GM19328 (cell line): ENCODE data around the gene CA7.
"Not testable (repeated sequence)": the region's sequence is repeated elsewhere in the genome, so short reads cannot be mapped to it uniquely, and the experiment has no call there.

Experiments
- ATAC-seq: cut with Tn5 transposase; IDR thresholded peaks from one replicate; pipeline ENCODE4 v1.9.1; 2021; ENCODE audit warnings: mild to moderate bottlenecking, moderate library complexity; ENCODE audit not compliant: unreplicated experiment

CA7 gene

GRCh38 chr16:66895999-66896398 is 51.8 kb downstream of the CA7 start:
- ATAC-seq: no peak

- ATAC-seq: not testable (repeated sequence)
These were observed 52.5 kb downstream of the CA7 start for GRCh38 chr16:66896682-66897081.

- no peak for ATAC-seq
These were observed 54.0 kb downstream of the CA7 start for GRCh38 chr16:66898207-66898606.

GRCh38 chr16:66898933-66899309 is 54.7 kb downstream of the CA7 start:
- ATAC-seq: no peak

- no peak for ATAC-seq
These were observed 55.2 kb downstream of the CA7 start for GRCh38 chr16:66899310-66899944.

- ATAC-seq: no peak
These were observed 55.9 kb downstream of the CA7 start for GRCh38 chr16:66899945-66900710.

GRCh38 chr16:66900721-66901441 is 56.7 kb downstream of the CA7 start:
- no peak for ATAC-seq

- no peak for ATAC-seq
These were observed 57.4 kb downstream of the CA7 start for GRCh38 chr16:66901626-66902025.

GRCh38 chr16:66902648-66903543 is 58.7 kb downstream of the CA7 start:
- ATAC-seq: no peak
